ENCODE data around the gene VASH1. TPM values are rescaled to one million over a fixed set of nuclear protein-coding genes. Genes with fewer than 3 reads are reported as not detected.

The VASH1 gene
- total RNA-seq (2022; extraction: Qiagen RNA extraction) = 3.0 to 4.4 TPM (median 4.1 TPM) in 5 replicates

DNA sequence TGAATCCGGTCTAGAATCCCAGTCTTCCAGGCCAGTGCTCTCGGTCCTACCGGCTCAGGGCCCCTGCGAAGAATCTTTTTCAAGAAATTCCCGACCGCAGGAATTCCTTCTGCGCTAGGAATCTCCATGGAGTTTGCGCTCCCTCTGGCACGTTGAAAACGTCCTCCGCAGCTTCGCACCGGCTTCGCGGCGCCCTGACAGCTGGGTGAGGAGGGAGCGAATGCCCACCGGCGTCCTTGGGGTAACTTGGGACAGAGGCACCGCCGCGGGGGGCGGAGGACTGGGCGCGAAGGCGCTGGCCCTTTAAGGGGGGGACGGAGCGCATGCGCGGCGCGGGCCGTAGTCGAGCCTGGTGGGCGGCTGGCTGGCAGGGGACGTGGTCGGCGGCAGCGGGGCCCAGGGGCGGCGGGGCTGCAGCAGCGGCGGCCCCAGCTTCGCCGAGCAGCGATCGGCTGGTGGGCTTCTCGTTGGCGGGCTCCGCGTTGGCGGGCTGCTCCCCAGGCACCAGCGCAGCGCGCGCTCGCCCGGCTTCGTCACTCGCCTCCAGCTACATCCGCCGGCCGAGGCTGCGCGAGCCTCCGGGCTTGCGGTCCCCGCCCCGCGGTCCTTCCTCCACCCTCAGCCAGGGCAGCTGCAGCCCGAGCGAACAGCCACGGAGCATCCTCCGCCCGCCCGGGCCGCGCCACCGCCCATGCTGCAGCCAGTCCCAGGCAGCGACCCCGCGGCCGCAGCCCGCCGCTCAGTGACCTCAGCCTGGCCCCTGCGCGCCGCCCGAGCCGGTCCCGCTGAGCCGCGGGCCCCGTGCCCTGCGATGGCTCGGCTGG, at the start of gene VASH1:
Gene VASH1 (plus strand): TSS at position 333 of the 824 bp plus-strand sequence. CDS start 1,354 bp downstream, outside the sequence.

DNA sequence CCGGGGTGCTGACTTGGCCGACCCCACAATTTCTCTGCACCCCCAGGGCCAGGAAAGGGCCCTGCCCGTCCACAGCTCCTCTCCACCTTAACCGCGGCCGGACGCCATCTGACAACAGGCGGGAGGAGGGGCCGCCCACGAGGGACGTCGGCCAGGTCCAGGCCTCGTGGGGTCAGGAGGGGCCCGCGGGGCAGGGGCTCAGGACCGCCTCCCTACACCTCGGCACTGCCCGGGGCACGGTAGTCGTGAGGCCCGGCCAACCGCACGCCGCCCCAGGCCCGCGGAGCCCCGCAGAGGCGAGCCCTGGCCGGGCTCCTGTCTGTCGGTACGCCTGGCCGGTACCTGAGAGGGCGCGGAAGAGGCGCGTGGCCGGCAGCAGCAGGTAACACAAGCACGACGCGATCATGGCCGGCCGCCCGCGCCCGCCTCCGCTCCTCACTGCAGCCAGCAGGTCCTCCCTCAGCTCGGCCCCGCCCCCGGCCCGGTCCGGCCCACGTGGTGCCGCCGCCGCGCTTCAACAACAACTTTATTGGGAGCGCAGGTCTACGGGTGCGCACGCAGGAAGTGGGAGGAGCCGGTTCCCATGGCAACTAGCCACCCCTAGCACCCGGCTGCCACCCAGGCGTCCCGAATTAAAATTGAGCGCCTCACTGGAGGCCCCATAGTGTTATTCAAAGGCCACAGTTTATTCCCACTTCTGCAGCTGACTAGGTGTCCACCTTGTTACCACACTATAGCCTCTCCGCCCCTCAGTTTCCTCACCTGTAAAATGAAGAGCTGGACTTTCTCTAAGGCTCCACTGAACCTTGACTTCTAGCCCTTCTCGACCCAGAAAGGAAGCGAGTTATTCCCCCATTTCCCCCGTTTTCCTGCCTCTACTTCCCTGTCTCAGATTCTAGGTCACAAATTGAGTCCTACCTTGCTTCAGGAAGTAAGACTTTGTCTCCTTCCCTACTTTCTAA, 51.4 kb downstream of the VASH1 start, which contains the start of gene ANGEL1:
Gene ANGEL1 (minus strand): TSS at position 461 of the 962 bp plus-strand sequence. CDS start 55 bp downstream, at position 406.

DNA sequence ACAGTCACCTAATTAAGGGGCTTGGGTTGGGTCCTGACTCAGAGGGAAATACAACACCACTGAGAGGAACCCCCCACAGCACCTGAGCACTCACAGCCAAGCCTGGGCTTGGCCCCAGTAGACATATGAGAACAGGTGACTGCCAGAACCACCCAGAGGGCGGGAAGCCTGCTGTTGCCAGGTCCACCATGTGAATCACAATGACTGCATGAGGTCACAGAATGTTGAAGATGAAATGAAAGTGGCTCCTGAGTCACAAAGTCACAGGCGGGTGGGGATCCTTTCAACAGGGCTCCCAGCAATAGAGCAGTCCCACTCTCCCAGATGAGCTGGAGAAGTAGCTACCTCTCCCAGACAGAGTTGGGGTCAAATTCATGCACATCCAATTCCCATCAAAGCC, 64.9 kb downstream of the VASH1 start, which contains the start of gene LRRC74A:
Gene LRRC74A (plus strand): TSS at position 287 of the 400 bp plus-strand sequence. CDS start 290 bp downstream, outside the sequence.

Other genes starting within 250 kb of the VASH1 start
- gene ANGEL1, start 51.4 kb downstream of the VASH1 start, total RNA-seq (2022; extraction: Qiagen RNA extraction) = 6.2 to 8.7 TPM (median 8.0 TPM) in 5 replicates
- not detected in 5 replicates for gene LRRC74A, start 64.9 kb downstream of the VASH1 start, total RNA-seq (2022; extraction: Qiagen RNA extraction)